SU-DHL-6 (cell line): ENCODE results near the gene HS6ST3.

Source experiments
- H2AFZ ChIP-seq: fragments of 200-600 bp; sonication (generic); 2 replicates; pipeline ENCODE4 v1.6.1; 2014; ENCODE audit warnings: low read depth, mild to moderate bottlenecking, moderate library complexity, mixed read lengths, antibody characterized with exemption, low read length; ENCODE audit not compliant: severe bottlenecking
- H3F3A ChIP-seq: fragments of 200-600 bp; shearing (Covaris generic); 2 replicates; pipeline ENCODE4 v1.6.0; 2016; ENCODE audit warnings: antibody characterized with exemption, mild to moderate bottlenecking; ENCODE audit not compliant: insufficient read depth
- H3K27ac ChIP-seq: fragments of 200-600 bp; sonication (generic); 2 replicates; pipeline ENCODE4 v1.5.1; 2016; ENCODE audit warnings: low read depth, mild to moderate bottlenecking, low read length, moderate library complexity, mixed read lengths
- H3K27me3 ChIP-seq: fragments of 200-600 bp; sonication (generic), shearing (Covaris generic); 2 replicates; pipeline ENCODE4 v1.6.0; 2014; ENCODE audit warnings: mild to moderate bottlenecking, low read length
- H3K36me3 ChIP-seq: fragments of 200-600 bp; sonication (generic); 2 replicates; pipeline ENCODE4 v1.6.1; 2014; ENCODE audit warnings: mild to moderate bottlenecking, low read length, mixed read lengths
- H3K4me2 ChIP-seq: fragments of 300-600, 200-600 bp; shearing (Covaris generic), sonication (generic); 2 replicates; pipeline ENCODE4 v1.6.0; 2014; ENCODE audit warnings: low read length, low read depth, mild to moderate bottlenecking; ENCODE audit not compliant: poor library complexity, severe bottlenecking
- H3K4me3 ChIP-seq: fragments of 200-600 bp; sonication (generic); 2 replicates; pipeline ENCODE4 v1.5.1; 2014; ENCODE audit warnings: antibody characterized with exemption, low read length, mild to moderate bottlenecking, mixed read lengths; ENCODE audit not compliant: insufficient read depth, poor library complexity, severe bottlenecking
- H3K79me2 ChIP-seq: fragments of 200-600 bp; sonication (generic); 2 replicates; pipeline ENCODE4 v1.6.1; 2014; ENCODE audit warnings: mild to moderate bottlenecking, low read length, moderate library complexity; ENCODE audit not compliant: insufficient read depth
- H3K9ac ChIP-seq: fragments of 200-600 bp; sonication (generic); 2 replicates; pipeline ENCODE4 v1.7.0; 2014; ENCODE audit warnings: mild to moderate bottlenecking, low read length
- H3K9me2 ChIP-seq: fragments of 200-600 bp; sonication (generic); replicated peaks from 2 replicates; pipeline ENCODE4 v1.6.1; 2014; ENCODE audit warnings: low read length; ENCODE audit not compliant: insufficient read depth
- H3K9me3 ChIP-seq: fragments of 200-600 bp; sonication (generic); 2 replicates; pipeline ENCODE4 v1.6.1; 2014; ENCODE audit warnings: low read length, mixed read lengths; ENCODE audit not compliant: insufficient read depth
- H4K20me1 ChIP-seq: fragments of 200-600 bp; sonication (generic); 2 replicates; pipeline ENCODE4 v1.6.1; 2014; ENCODE audit warnings: low read depth, mild to moderate bottlenecking, antibody characterized with exemption, low read length, moderate library complexity, mixed read lengths
- CTCF ChIP-seq: fragments of 200-600 bp; sonication (generic); IDR thresholded peaks from one replicate; pipeline ENCODE4 v1.5.1; 2017; ENCODE audit warnings: antibody characterized with exemption, mild to moderate bottlenecking, low read length, moderate library complexity; ENCODE audit not compliant: insufficient read depth, poor library complexity, severe bottlenecking
- EZH2phosphoT487 ChIP-seq: fragments of 200-600 bp; sonication (generic), shearing (Covaris generic); conservative IDR thresholded peaks from 2 replicates; pipeline ENCODE4 v1.6.1; 2018; ENCODE audit warnings: mild to moderate bottlenecking, antibody characterized with exemption, low read length, moderate library complexity, mixed read lengths

Gene HS6ST3

GRCh38 chr13:96089139-96089538, 768 bp upstream of the HS6ST3 start:
- Histone ChIP-seq H2AFZ (no peak overlapping the region), H4K20me1 (no peaks in the 10 kb centered on the region), H3K9me3 (no peaks in the 10 kb centered on the region), H3K9me2 (no peaks in the 10 kb centered on the region), H3F3A (no peaks in the 10 kb centered on the region), H3K4me2 (no peak overlapping the region), H3K27ac (no peak overlapping the region), H3K79me2 (no peaks in the 10 kb centered on the region), H3K36me3 (no peaks in the 10 kb centered on the region), H3K9ac (no peak overlapping the region), H3K27me3 (no peaks in the 10 kb centered on the region), H3K4me3 (no peak overlapping the region)
- no peak for TF ChIP-seq CTCF
- TF ChIP-seq EZH2phosphoT487, result no peak

- no peaks in the 10 kb centered on the region for H3K9me3 ChIP-seq
- no peaks in the 10 kb centered on the region for H3K79me2 ChIP-seq
- no peak overlapping the region for H3K9ac ChIP-seq
- no peaks in the 10 kb centered on the region for H3K9me2 ChIP-seq
- TF ChIP-seq EZH2phosphoT487 (no peak), CTCF (no peak)
- no peaks in the 10 kb centered on the region for H4K20me1 ChIP-seq
- no peaks in the 10 kb centered on the region for H3K27me3 ChIP-seq
- H3F3A ChIP-seq, result no peaks in the 10 kb centered on the region
- no peak overlapping the region for H2AFZ ChIP-seq
- H3K27ac ChIP-seq, result no peak overlapping the region
- H3K4me3 ChIP-seq, result peak overlapping the region; percentile 35
- peak overlapping the region; percentile 52 for H3K4me2 ChIP-seq
- no peaks in the 10 kb centered on the region for H3K36me3 ChIP-seq
Measured at GRCh38 chr13:96090240-96091101, 564 bp downstream of the HS6ST3 start.

GRCh38 chr13:96091164-96092117, 1.5 kb downstream of the HS6ST3 start:
- Histone ChIP-seq H3K36me3 (no peaks in the 10 kb centered on the region), H4K20me1 (no peaks in the 10 kb centered on the region), H2AFZ (no peak overlapping the region), H3K9me3 (no peaks in the 10 kb centered on the region), H3K4me2 (peak overlapping the region; percentile 52), H3K4me3 (peak overlapping the region; percentile 26), H3K79me2 (no peaks in the 10 kb centered on the region), H3K27me3 (no peaks in the 10 kb centered on the region), H3K27ac (no peak overlapping the region), H3F3A (no peaks in the 10 kb centered on the region), H3K9me2 (no peaks in the 10 kb centered on the region), H3K9ac (no peak overlapping the region)
- TF ChIP-seq EZH2phosphoT487 (no peak), CTCF (no peak)
